ENCODE data around the gene STMP1.
"Not testable (repeated sequence)": the region's sequence is repeated elsewhere in the genome, so short reads cannot be mapped to it uniquely, and the experiment has no call there.

STMP1 gene

GRCh38 chr7:135664046-135664589 lies 1.8 kb downstream of the STMP1 start:
- DNase-seq (ENCODE audit: low spot score), result no peak

GRCh38 chr7:135665042-135665441 lies 2.7 kb downstream of the STMP1 start:
- no peak for DNase-seq (ENCODE audit: low spot score)

- DNase-seq (ENCODE audit: low spot score), result no peak
These were observed 3.8 kb downstream of the STMP1 start for GRCh38 chr7:135666156-135666555.

GRCh38 chr7:135666846-135667245 lies 4.5 kb downstream of the STMP1 start:
- no peak for DNase-seq (ENCODE audit: low spot score)

GRCh38 chr7:135667626-135668025 lies 5.3 kb downstream of the STMP1 start:
- not testable (repeated sequence) for DNase-seq (ENCODE audit: low spot score)

- DNase-seq (ENCODE audit: low spot score), result peak; percentile 13
These were observed 6.6 kb downstream of the STMP1 start for GRCh38 chr7:135668852-135669395.

- DNase-seq (ENCODE audit: low spot score), result no peak
These were observed 7.5 kb downstream of the STMP1 start for GRCh38 chr7:135669774-135670173.

- DNase-seq (ENCODE audit: low spot score), result no peak
These were observed 7.9 kb downstream of the STMP1 start for GRCh38 chr7:135670179-135670578.

GRCh38 chr7:135672560-135673359 lies 10.4 kb downstream of the STMP1 start:
- peak; percentile 40 for DNase-seq (ENCODE audit: low spot score)

- DNase-seq (ENCODE audit: low spot score), result no peak
These were observed 11.0 kb downstream of the STMP1 start for GRCh38 chr7:135673360-135673706.

GRCh38 chr7:135678612-135679575 lies 16.6 kb downstream of the STMP1 start:
- DNase-seq (ENCODE audit: low spot score), result no peak

- no peak for DNase-seq (ENCODE audit: low spot score)
These were observed 19.4 kb downstream of the STMP1 start for GRCh38 chr7:135681762-135682161.

GRCh38 chr7:135682191-135682590 lies 19.9 kb downstream of the STMP1 start:
- no peak for DNase-seq (ENCODE audit: low spot score)

- no peak for DNase-seq (ENCODE audit: low spot score)
These were observed 21.3 kb downstream of the STMP1 start for GRCh38 chr7:135683609-135684008.

- no peak for DNase-seq (ENCODE audit: low spot score)
These were observed 21.8 kb downstream of the STMP1 start for GRCh38 chr7:135684136-135684535.

- DNase-seq (ENCODE audit: low spot score), result no peak
These were observed 22.4 kb downstream of the STMP1 start for GRCh38 chr7:135684699-135685098.

GRCh38 chr7:135685306-135686084 lies 23.2 kb downstream of the STMP1 start:
- no peak for DNase-seq (ENCODE audit: low spot score)

GRCh38 chr7:135687466-135687865 lies 25.2 kb downstream of the STMP1 start:
- no peak for DNase-seq (ENCODE audit: low spot score)

- DNase-seq (ENCODE audit: low spot score), result no peak
These were observed 28.3 kb downstream of the STMP1 start for GRCh38 chr7:135690566-135690965.

- no peak for DNase-seq (ENCODE audit: low spot score)
These were observed 29.7 kb downstream of the STMP1 start for GRCh38 chr7:135692055-135692454.

- not testable (repeated sequence) for DNase-seq (ENCODE audit: low spot score)
These were observed 30.3 kb downstream of the STMP1 start for GRCh38 chr7:135692606-135693005.

- no peak for DNase-seq (ENCODE audit: low spot score)
These were observed 31.2 kb downstream of the STMP1 start for GRCh38 chr7:135693558-135693957.

All from putamen (tissue), 1 donor.